Panc1 (cell line): ENCODE data around the gene HS1BP3. TPM values are rescaled to one million over a fixed set of nuclear protein-coding genes. Genes with fewer than 3 reads are reported as not detected.

ENCODE experiments used
- ATAC-seq: fragments of 200-7000 bp; cut with Tn5 transposase; 2 replicates; pipeline ENCODE4 v1.9.1; 2020; ENCODE audit warnings: mild to moderate bottlenecking, moderate library complexity
- BruUV-seq: library from RNA; stranded (reverse); fragments of 400-500 nt; replicated peaks from 2 replicates; lab custom pipeline; 2021; lab: Mats Ljungman, UMichigan
- CTCF ChIA-PET: fragments of 300-600 bp; sonication (Branson Sonifier 250); formaldehyde crosslinking; loops from one replicate; lab custom pipeline; 2022; ENCODE audit warnings: antibody characterized with exemption; lab: Charles Lee
- POLR2A ChIA-PET: fragments of 300-600 bp; sonication (Branson Sonifier 250); formaldehyde crosslinking; loops from one replicate; lab custom pipeline; 2022; ENCODE audit warnings: antibody characterized with exemption; lab: Charles Lee
- DNase-seq: peaks from one replicate; pipeline ENCODE4 v3.0.0-alpha.2; 2010; ENCODE audit warnings: low read depth, low spot score
- H3K27ac ChIP-seq: 2 replicates; pipeline ENCODE4 v1.5.1; 2011; ENCODE audit warnings: mild to moderate bottlenecking, low read length, inconsistent platforms
- H3K27me3 ChIP-seq: fragments of 200-500 bp; sonication (Bioruptor generic); 2 replicates; pipeline ENCODE4 v1.6.0; 2014; ENCODE audit warnings: low read length, inconsistent platforms; ENCODE audit not compliant: control insufficient read depth, insufficient read depth
- H3K36me3 ChIP-seq: fragments of 200-500 bp; sonication (Bioruptor generic); 2 replicates; pipeline ENCODE4 v1.5.1; 2014; ENCODE audit warnings: inconsistent platforms, mild to moderate bottlenecking, low read length, moderate library complexity; ENCODE audit not compliant: control insufficient read depth, insufficient read depth
- H3K4me1 ChIP-seq: 2 replicates; pipeline ENCODE4 v1.5.1; 2011; ENCODE audit warnings: inconsistent platforms, mild to moderate bottlenecking, low read length, moderate library complexity; ENCODE audit not compliant: control insufficient read depth, insufficient read depth
- H3K4me3 ChIP-seq, 2 experiments: 2 replicates each; pipeline ENCODE4 v1.5.1; 2011 to 2012; ENCODE audit warnings: low read depth in 2 of 2, low read length in 2 of 2, mild to moderate bottlenecking in 2 of 2, inconsistent platforms in 1 of 2, moderate library complexity in 1 of 2
- H3K9me3 ChIP-seq: fragments of 200-500 bp; sonication (Bioruptor generic); 2 replicates; pipeline ENCODE4 v1.5.1; 2014; ENCODE audit warnings: low read depth, mild to moderate bottlenecking, inconsistent platforms, low read length, moderate library complexity; ENCODE audit not compliant: control insufficient read depth, insufficient read depth
- POLR2AphosphoS5 ChIP-seq: IDR thresholded peaks from 2 replicates; pipeline ENCODE4 v1.6.1; 2012; ENCODE audit warnings: mild to moderate bottlenecking, low read depth, low read length, moderate library complexity
- SIN3A ChIP-seq: IDR thresholded peaks from 2 replicates; pipeline ENCODE4 v1.6.1; 2012; ENCODE audit warnings: low read depth, mild to moderate bottlenecking, low read length, moderate library complexity, borderline replicate concordance; ENCODE audit not compliant: insufficient read depth
- TCF7L2 ChIP-seq: IDR thresholded peaks from 2 replicates; pipeline ENCODE4 v1.6.1; 2011; ENCODE audit warnings: mild to moderate bottlenecking, low read depth, low read length, inconsistent platforms
- in situ Hi-C: cut with HindIII; loops from 2 replicates; pipeline ENCODE4 v1.10.0; 2016; ENCODE audit warnings: low sequenced_read_pairs, low pct_unique_long_range_greater_than_20kb
- intact Hi-C: fragments of 100-400 bp; cut with micrococcal nuclease; formaldehyde crosslinking; loops from one replicate; pipeline ENCODE4 v1.10.0; 2022; ENCODE audit not compliant: unreplicated experiment
- total RNA-seq: library from RNA; stranded (reverse); gene quantifications from one replicate; pipeline ENCODE4 v1.2.1, GENCODE V29; 2021; ENCODE audit not compliant: unreplicated experiment
- TF ChIP-seq, protein P1 (sequence below): fragments of 450-650 bp; IDR thresholded peaks from 2 replicates; pipeline ENCODE4 v1.5.1; 2017; ENCODE audit warnings: mild to moderate bottlenecking
- TF ChIP-seq, protein P2 (sequence below), 2 experiments: IDR thresholded peaks; 2 replicates each; pipeline ENCODE4 v1.6.1; 2011 to 2012; ENCODE audit warnings: low read depth in 2 of 2, control low read depth in 1 of 2, low read length in 1 of 2, mild to moderate bottlenecking in 1 of 2, moderate library complexity in 1 of 2; ENCODE audit not compliant: insufficient read depth in 1 of 2

HS1BP3 gene
- total RNA-seq, 1 experiment from 2014 or later: 46.1 TPM

- ATAC-seq (no peak), DNase-seq (no peak)
- Histone ChIP-seq H3K9me3 (no peaks in the 10 kb centered on the region), H3K27me3 (peaks cover 41% of the 10 kb centered on the region), H3K36me3 (no peaks in the 10 kb centered on the region), H3K4me3 (no peak overlapping the region), H3K27ac (no peak overlapping the region), H3K4me1 (peaks cover 6% of the 10 kb centered on the region)
- in situ Hi-C loops (no loop called here), intact Hi-C loops (loop anchor here (1.0 to 10.0 kb wide), 4 partner anchors 114 to 458 kb away; no protein-coding TSS in a partner anchor)
- ChIA-PET CTCF (interaction anchor here (0.6 to 2.0 kb wide), 6 partner anchors 121 to 462 kb away, joined by 3 to 40 read pairs (median 4); no protein-coding TSS in a partner anchor), POLR2A (no interaction called here)
- BruUV-seq: no TSS peak
- TF ChIP-seq, protein P1, sequence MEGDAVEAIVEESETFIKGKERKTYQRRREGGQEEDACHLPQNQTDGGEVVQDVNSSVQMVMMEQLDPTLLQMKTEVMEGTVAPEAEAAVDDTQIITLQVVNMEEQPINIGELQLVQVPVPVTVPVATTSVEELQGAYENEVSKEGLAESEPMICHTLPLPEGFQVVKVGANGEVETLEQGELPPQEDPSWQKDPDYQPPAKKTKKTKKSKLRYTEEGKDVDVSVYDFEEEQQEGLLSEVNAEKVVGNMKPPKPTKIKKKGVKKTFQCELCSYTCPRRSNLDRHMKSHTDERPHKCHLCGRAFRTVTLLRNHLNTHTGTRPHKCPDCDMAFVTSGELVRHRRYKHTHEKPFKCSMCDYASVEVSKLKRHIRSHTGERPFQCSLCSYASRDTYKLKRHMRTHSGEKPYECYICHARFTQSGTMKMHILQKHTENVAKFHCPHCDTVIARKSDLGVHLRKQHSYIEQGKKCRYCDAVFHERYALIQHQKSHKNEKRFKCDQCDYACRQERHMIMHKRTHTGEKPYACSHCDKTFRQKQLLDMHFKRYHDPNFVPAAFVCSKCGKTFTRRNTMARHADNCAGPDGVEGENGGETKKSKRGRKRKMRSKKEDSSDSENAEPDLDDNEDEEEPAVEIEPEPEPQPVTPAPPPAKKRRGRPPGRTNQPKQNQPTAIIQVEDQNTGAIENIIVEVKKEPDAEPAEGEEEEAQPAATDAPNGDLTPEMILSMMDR: 0 out of 2 replicates have a peak, but pooled peaks have one; percentile 42
- TF ChIP-seq TCF7L2 (no peak), SIN3A (no peak), POLR2AphosphoS5 (no peak)
Observed at GRCh38 chr2:20660506-20661420, 9.9 kb upstream of the HS1BP3 start.

DNA sequence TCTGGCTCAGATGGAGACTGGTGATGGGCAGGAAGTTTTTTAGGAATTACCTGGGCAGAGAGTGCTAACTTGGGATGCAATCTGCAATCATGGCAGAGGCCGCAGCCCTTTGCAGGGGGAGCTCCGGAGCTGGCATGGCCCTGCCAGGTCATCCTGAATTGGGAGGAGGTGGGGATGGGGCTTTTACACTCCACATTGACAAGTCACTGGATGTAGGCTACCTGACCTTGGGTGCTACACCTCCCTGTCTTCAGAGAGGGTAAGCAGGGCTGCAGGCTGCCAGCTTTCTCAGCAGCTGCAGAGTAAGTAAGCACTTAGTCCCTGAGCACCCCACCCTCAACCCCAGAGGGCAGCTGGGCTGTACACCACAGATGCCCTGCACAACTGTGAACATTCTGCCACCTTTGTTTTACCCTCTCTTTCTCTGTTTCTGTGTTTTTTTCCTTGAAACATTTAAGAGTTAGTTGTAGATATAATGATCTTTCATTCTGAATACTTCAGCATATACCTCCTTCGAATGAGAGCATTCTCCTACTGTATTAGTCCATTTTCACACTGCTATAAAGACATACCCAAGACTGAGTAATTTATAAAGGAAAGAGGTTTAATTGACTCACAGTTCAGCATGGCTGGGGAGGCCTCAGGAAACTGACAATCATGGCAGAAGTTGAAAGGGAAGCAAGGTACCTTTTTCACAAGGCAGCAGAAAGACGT is 6.8 kb upstream of the HS1BP3 start:
- Histone ChIP-seq H3K27me3 (peaks cover 18% of the 10 kb centered on the region), H3K9me3 (no peaks in the 10 kb centered on the region), H3K36me3 (no peaks in the 10 kb centered on the region), H3K4me1 (no peaks in the 10 kb centered on the region), H3K27ac (no peak overlapping the region), H3K4me3 (no peak overlapping the region)
- no peak for ATAC-seq
- TF ChIP-seq POLR2AphosphoS5 (no peak), TCF7L2 (no peak), SIN3A (no peak)
- TF ChIP-seq, protein P1: no peak
- TF ChIP-seq, protein P2, sequence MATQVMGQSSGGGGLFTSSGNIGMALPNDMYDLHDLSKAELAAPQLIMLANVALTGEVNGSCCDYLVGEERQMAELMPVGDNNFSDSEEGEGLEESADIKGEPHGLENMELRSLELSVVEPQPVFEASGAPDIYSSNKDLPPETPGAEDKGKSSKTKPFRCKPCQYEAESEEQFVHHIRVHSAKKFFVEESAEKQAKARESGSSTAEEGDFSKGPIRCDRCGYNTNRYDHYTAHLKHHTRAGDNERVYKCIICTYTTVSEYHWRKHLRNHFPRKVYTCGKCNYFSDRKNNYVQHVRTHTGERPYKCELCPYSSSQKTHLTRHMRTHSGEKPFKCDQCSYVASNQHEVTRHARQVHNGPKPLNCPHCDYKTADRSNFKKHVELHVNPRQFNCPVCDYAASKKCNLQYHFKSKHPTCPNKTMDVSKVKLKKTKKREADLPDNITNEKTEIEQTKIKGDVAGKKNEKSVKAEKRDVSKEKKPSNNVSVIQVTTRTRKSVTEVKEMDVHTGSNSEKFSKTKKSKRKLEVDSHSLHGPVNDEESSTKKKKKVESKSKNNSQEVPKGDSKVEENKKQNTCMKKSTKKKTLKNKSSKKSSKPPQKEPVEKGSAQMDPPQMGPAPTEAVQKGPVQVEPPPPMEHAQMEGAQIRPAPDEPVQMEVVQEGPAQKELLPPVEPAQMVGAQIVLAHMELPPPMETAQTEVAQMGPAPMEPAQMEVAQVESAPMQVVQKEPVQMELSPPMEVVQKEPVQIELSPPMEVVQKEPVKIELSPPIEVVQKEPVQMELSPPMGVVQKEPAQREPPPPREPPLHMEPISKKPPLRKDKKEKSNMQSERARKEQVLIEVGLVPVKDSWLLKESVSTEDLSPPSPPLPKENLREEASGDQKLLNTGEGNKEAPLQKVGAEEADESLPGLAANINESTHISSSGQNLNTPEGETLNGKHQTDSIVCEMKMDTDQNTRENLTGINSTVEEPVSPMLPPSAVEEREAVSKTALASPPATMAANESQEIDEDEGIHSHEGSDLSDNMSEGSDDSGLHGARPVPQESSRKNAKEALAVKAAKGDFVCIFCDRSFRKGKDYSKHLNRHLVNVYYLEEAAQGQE (IDR thresholded peaks at IDR 0.05; ENCODE audit: insufficient read depth in 1 of 2, low read depth in 2 of 2, low read length in 1 of 2): no peak
- ChIA-PET POLR2A (no interaction called here), CTCF (no interaction called here)
- no TSS peak for BruUV-seq
- intact Hi-C loops (no loop called here), in situ Hi-C loops (no loop called here)
- no peak for DNase-seq
